Stomach (tissue), 4 donors: Measurements from ENCODE around the gene FOLR2.

Experiments used
- CTCF ChIP-seq, 7 experiments: fragments of 450-650 bp in 4 of 7; fragments of 200-600 bp in 3 of 7; sonication (generic) in 3 of 7; IDR thresholded peaks; one replicate each; pipeline ENCODE4 v1.5.1; 2016 to 2019; ENCODE audit warnings: antibody characterized with exemption in 7 of 7, control low read depth in 2 of 7, mild to moderate bottlenecking in 1 of 7
- EP300 ChIP-seq: sonication (generic); formaldehyde crosslinking; IDR thresholded peaks from one replicate; pipeline ENCODE4 v1.6.1; 2017; ENCODE audit warnings: antibody characterized with exemption
- POLR2A ChIP-seq, 4 donors: fragments of 450-650 bp; IDR thresholded peaks; one replicate each; pipeline ENCODE4 v1.6.1; 2016; ENCODE audit warnings: antibody characterized with exemption in 4 of 4, control low read depth in 2 of 4, mild to moderate bottlenecking in 1 of 4, moderate library complexity in 1 of 4
- POLR2AphosphoS5 ChIP-seq, 3 donors: sonication (generic); formaldehyde crosslinking; IDR thresholded peaks; one replicate each; pipeline ENCODE4 v1.6.1; 2016; ENCODE audit warnings: antibody characterized with exemption in 3 of 3

GRCh38 chr11:72227316-72228228 lies 11.0 kb downstream of the FOLR2 start:
- no peak for TF ChIP-seq CTCF (IDR thresholded peaks at IDR 0.05)
- no peak for TF ChIP-seq EP300
- TF ChIP-seq POLR2AphosphoS5 (IDR thresholded peaks at IDR 0.05) = no peak
- no peak for TF ChIP-seq POLR2A (IDR thresholded peaks at IDR 0.05)
